ENCODE data around the gene CHRNE. TPM values are rescaled to one million over a fixed set of nuclear protein-coding genes. Genes with fewer than 3 reads are reported as not detected.

Gene CHRNE
- total RNA-seq, 2 experiments from 2014 or later = 0.27 to 0.32 TPM

DNA sequence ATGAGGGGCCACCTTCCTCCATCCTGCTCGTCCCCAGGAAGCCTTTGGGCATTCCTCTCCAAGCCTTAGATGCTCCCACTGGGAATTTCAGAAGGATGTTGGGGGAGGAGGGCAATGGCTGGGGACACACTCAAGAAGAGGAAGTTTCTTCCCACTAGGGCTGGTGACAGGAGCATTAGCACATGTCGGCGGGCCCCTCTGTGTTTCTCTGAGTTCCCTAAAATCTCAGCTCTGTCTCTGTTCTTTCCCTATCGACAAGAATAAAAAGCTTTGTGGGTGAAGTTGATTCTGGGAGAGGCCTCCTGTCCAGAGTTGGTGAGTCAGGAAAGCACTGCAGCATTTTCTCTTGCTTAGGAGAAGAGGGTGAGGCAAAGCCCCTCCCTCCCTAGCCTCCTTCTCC is 23.3 kb downstream of the CHRNE start:
- TF ChIP-seq, protein P1, sequence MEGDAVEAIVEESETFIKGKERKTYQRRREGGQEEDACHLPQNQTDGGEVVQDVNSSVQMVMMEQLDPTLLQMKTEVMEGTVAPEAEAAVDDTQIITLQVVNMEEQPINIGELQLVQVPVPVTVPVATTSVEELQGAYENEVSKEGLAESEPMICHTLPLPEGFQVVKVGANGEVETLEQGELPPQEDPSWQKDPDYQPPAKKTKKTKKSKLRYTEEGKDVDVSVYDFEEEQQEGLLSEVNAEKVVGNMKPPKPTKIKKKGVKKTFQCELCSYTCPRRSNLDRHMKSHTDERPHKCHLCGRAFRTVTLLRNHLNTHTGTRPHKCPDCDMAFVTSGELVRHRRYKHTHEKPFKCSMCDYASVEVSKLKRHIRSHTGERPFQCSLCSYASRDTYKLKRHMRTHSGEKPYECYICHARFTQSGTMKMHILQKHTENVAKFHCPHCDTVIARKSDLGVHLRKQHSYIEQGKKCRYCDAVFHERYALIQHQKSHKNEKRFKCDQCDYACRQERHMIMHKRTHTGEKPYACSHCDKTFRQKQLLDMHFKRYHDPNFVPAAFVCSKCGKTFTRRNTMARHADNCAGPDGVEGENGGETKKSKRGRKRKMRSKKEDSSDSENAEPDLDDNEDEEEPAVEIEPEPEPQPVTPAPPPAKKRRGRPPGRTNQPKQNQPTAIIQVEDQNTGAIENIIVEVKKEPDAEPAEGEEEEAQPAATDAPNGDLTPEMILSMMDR (conservative IDR thresholded peaks at IDR 0.05; ENCODE audit: low read length) = no peak
- no peak for TF ChIP-seq EZH2phosphoT487 (IDR thresholded peaks at IDR 0.05; ENCODE audit: borderline replicate concordance, low read depth, low read length)
- POLR2A ChIA-PET = interaction anchor here (0.6 kb wide), 1 partner anchor 103 kb away, joined by 3 read pairs; no protein-coding TSS in a partner anchor
- intact Hi-C loops (cut with micrococcal nuclease; ENCODE audit: unreplicated experiment) = no loop called here
- Histone ChIP-seq H3K27ac (ENCODE audit: low read depth, low read length, poor library complexity, severe bottlenecking) (no peak overlapping the region), H3K4me3 (ENCODE audit: low read depth, low read length, poor library complexity, severe bottlenecking) (no peak overlapping the region), H3K36me3 (ENCODE audit: insufficient read depth, low read length) (peaks cover 25% of the 10 kb centered on the region), H3K4me1 (ENCODE audit: insufficient read depth, low read length, poor library complexity, severe bottlenecking) (peaks cover 6% of the 10 kb centered on the region), H3K4me2 (ENCODE audit: low read length) (no peak overlapping the region), H4K20me1 (ENCODE audit: insufficient read depth, low read length) (no peaks in the 10 kb centered on the region), H3K9me3 (ENCODE audit: low read length) (no peaks in the 10 kb centered on the region), H3K9me2 (ENCODE audit: insufficient read depth, low read length) (no peaks in the 10 kb centered on the region), H2AFZ (ENCODE audit: low read length) (no peak overlapping the region), H3K79me2 (ENCODE audit: insufficient read depth, low read depth, low read length) (no peaks in the 10 kb centered on the region)
- no peak for DNase-seq (ENCODE audit: low spot score)
- CTCF ChIA-PET (ENCODE audit: unreplicated experiment) = no interaction called here
- no TSS peak for BruUV-seq (replicated peaks)

DNA sequence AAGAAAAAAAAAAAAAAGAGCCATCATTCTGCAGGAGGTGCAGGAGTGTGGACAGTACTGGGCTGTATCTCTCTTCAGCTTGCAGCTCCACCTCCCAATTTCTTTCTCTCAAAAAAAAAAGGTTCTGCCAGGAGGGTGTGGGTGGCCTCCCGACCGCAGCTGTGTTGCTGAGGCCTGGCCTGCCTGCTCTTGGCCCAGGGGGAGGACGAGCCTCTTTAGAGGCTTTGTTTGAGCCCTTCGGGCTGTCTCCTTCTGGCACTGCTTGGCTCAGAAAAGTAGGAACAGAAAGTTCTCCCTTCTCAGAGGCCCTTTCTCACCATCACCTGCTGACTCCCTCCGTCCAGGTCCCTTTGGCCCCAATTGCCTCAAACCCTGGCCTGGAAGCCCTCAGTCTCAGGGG is 25.8 kb downstream of the CHRNE start:
- Histone ChIP-seq H3K9me3 (ENCODE audit: low read length) (no peaks in the 10 kb centered on the region), H3K4me2 (ENCODE audit: low read length) (no peak overlapping the region), H3K36me3 (ENCODE audit: insufficient read depth, low read length) (peaks cover 17% of the 10 kb centered on the region; the same call in 1 of the 2 replicates), H2AFZ (ENCODE audit: low read length) (no peak overlapping the region), H3K4me1 (ENCODE audit: insufficient read depth, low read length, poor library complexity, severe bottlenecking) (peaks cover 4% of the 10 kb centered on the region), H3K27ac (ENCODE audit: low read depth, low read length, poor library complexity, severe bottlenecking) (no peak overlapping the region), H3K4me3 (ENCODE audit: low read depth, low read length, poor library complexity, severe bottlenecking) (no peak overlapping the region), H4K20me1 (ENCODE audit: insufficient read depth, low read length) (no peaks in the 10 kb centered on the region), H3K9me2 (ENCODE audit: insufficient read depth, low read length) (no peaks in the 10 kb centered on the region), H3K79me2 (ENCODE audit: insufficient read depth, low read depth, low read length) (no peaks in the 10 kb centered on the region)
- TF ChIP-seq, protein P1 (conservative IDR thresholded peaks at IDR 0.05; ENCODE audit: low read length) = no peak
- no peak for TF ChIP-seq EZH2phosphoT487 (IDR thresholded peaks at IDR 0.05; ENCODE audit: borderline replicate concordance, low read depth, low read length)
- intact Hi-C loops (cut with micrococcal nuclease; ENCODE audit: unreplicated experiment) = no loop called here
- no peak for DNase-seq (ENCODE audit: low spot score)
- ChIA-PET CTCF (ENCODE audit: unreplicated experiment) (interaction anchor here (0.5 kb wide), 1 partner anchor 228 kb away, joined by 3 read pairs; no protein-coding TSS in a partner anchor), POLR2A (no interaction called here)
- BruUV-seq (replicated peaks) = no TSS peak

DNA sequence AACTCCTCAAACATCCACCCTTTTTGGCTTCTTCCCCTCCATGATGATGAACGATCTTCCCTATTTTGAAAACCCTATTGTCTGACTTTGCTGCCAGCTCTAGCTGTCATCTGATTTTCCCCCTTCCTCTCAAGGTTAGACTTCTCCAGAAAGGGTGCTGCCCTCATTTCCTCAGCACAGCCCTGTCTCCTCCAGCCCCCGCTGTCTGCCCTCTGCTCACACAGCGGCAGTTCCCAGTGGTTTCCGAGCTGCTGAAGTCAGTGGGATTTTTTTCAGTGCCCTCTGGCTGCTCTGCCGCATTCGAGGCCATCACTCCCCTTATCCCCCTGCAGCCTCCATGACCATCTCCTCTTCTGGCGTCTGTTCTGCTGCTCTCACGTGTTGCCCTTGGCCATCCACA is 30.1 kb downstream of the CHRNE start:
- Histone ChIP-seq H3K27ac (ENCODE audit: low read depth, low read length, poor library complexity, severe bottlenecking) (no peak overlapping the region), H3K36me3 (ENCODE audit: insufficient read depth, low read length) (0 out of 2 replicates have a peak, but pooled peaks cover 6% of the 10 kb centered on the region), H3K4me3 (ENCODE audit: low read depth, low read length, poor library complexity, severe bottlenecking) (no peak overlapping the region), H3K9me3 (ENCODE audit: low read length) (no peaks in the 10 kb centered on the region), H2AFZ (ENCODE audit: low read length) (no peak overlapping the region), H4K20me1 (ENCODE audit: insufficient read depth, low read length) (no peaks in the 10 kb centered on the region), H3K79me2 (ENCODE audit: insufficient read depth, low read depth, low read length) (no peaks in the 10 kb centered on the region), H3K4me2 (ENCODE audit: low read length) (no peak overlapping the region), H3K9me2 (ENCODE audit: insufficient read depth, low read length) (no peaks in the 10 kb centered on the region), H3K4me1 (ENCODE audit: insufficient read depth, low read length, poor library complexity, severe bottlenecking) (no peaks in the 10 kb centered on the region)
- DNase-seq (ENCODE audit: low spot score) = no peak
- TF ChIP-seq, protein P1 (conservative IDR thresholded peaks at IDR 0.05; ENCODE audit: low read length) = no peak
- CTCF ChIA-PET (ENCODE audit: unreplicated experiment) = no interaction called here
- intact Hi-C loops (cut with micrococcal nuclease; ENCODE audit: unreplicated experiment) = no loop called here
- POLR2A ChIA-PET = no interaction called here
- no TSS peak for BruUV-seq (replicated peaks)

All from OCI-LY7 (cell line).